ENCODE data around the gene PPP2R1B. TPM values are rescaled to one million over a fixed set of nuclear protein-coding genes. Genes with fewer than 3 reads are reported as not detected.
A peak's percentile ranks its signal among the peaks of the same experiment; 100 is the strongest.

Gene PPP2R1B
- total RNA-seq, 1 experiment from 2014 or later, result 105 TPM

DNA sequence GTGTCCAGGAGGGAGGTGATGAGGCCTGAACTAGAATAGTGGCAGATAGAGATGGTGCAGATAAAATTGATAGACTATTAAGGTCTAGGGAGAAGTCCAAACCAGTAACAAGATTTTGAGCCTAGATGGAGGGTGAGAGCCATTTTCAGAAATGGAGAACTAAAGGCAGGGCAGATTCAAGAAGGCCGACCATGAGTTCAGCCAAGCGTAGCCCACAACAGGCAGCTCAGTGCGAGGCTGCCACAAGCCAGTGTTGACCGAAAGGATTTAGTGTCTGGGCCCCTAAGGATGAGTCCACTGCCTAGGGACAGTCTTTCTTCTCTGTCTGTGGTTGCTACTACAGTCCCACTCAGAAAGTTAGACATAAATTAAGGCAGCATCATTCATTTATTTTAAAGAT is 51.7 kb downstream of the PPP2R1B start:
- Histone ChIP-seq H4K5ac (ENCODE audit: insufficient read length, low read depth, low read length) (no peak overlapping the region), H3K9ac (ENCODE audit: extremely low read depth, insufficient read length, low read length) (no peak overlapping the region), H3K23ac (ENCODE audit: insufficient read length, low read depth, low read length) (no peak overlapping the region), H3K27ac (ENCODE audit: insufficient read length, low read depth, low read length) (no peak overlapping the region), H2AFZ (ENCODE audit: low read length) (no peak overlapping the region), H2BK15ac (ENCODE audit: low read depth, low read length) (no peak overlapping the region), H2BK20ac (ENCODE audit: low read depth, low read length, poor library complexity, severe bottlenecking) (no peak overlapping the region), H2BK5ac (ENCODE audit: insufficient read length, low read length) (no peak overlapping the region), H3K18ac (ENCODE audit: insufficient read length, low read depth, low read length) (no peak overlapping the region), H3K79me2 (ENCODE audit: insufficient read depth, low read length) (no peaks in the 10 kb centered on the region), H4K20me1 (ENCODE audit: control insufficient read depth, insufficient read depth, insufficient read length) (no peaks in the 10 kb centered on the region), H4K91ac (ENCODE audit: insufficient read length, low read depth, low read length) (no peak overlapping the region), H2BK120ac (ENCODE audit: low read depth, low read length, poor library complexity, severe bottlenecking) (no peak overlapping the region), H3T11ph (ENCODE audit: low read length) (no peak overlapping the region), H3K9me3 (ENCODE audit: control insufficient read depth, low read depth, low read length) (no peaks in the 10 kb centered on the region), H3K56ac (ENCODE audit: insufficient read length, low read depth, low read length) (no peak overlapping the region), H2BK12ac (ENCODE audit: insufficient read length, low read depth, low read length) (no peak overlapping the region), H3K23me2 (ENCODE audit: insufficient read length, low read depth, low read length, poor library complexity, severe bottlenecking) (no peaks in the 10 kb centered on the region), H3K4me1 (ENCODE audit: insufficient read depth, low read length) (no peaks in the 10 kb centered on the region), H3K4ac (ENCODE audit: low read depth, low read length) (no peak overlapping the region), H4K8ac (replicated peaks; ENCODE audit: insufficient read length, low read depth, low read length) (no peak overlapping the region), H3K79me1 (ENCODE audit: insufficient read depth, low read depth, low read length, poor library complexity, severe bottlenecking) (no peaks in the 10 kb centered on the region), H3K4me2 (ENCODE audit: insufficient read depth, insufficient read length, low read length) (no peak overlapping the region), H3K27me3 (ENCODE audit: insufficient read depth, low read length) (no peaks in the 10 kb centered on the region), H2AK5ac (ENCODE audit: insufficient read length, low read length) (no peak overlapping the region), H3K14ac (ENCODE audit: insufficient read depth, low read length) (no peak overlapping the region)
- H3K27me3 Mint-ChIP-seq (ENCODE audit: low read depth), result no peaks in the 10 kb centered on the region
- peak overlapping the region in 1 of 3 experiments; percentile 1; a peak in 2 of 7 replicates for H3K27ac Mint-ChIP-seq
- H3K4me3 Mint-ChIP-seq, result no peak overlapping the region
- peaks cover 4 to 19% (median 9%) of the 10 kb centered on the region in 3 experiments; a peak in 5 of 7 replicates for H3K36me3 Mint-ChIP-seq (ENCODE audit: insufficient read depth in 1 of 3, low read depth in 3 of 3)
- WGBS (ENCODE audit: extremely low coverage, insufficient read length, low lambda C conversion rate), result no CpG with 5 or more reads among the region's 4 CpGs
- peaks cover 12 to 15% of the 10 kb centered on the region in 2 experiments for H3K4me1 Mint-ChIP-seq
- DNase-seq, result no peak
- no peaks in the 10 kb centered on the region for H3K9me3 Mint-ChIP-seq
- TF ChIP-seq, protein P1, sequence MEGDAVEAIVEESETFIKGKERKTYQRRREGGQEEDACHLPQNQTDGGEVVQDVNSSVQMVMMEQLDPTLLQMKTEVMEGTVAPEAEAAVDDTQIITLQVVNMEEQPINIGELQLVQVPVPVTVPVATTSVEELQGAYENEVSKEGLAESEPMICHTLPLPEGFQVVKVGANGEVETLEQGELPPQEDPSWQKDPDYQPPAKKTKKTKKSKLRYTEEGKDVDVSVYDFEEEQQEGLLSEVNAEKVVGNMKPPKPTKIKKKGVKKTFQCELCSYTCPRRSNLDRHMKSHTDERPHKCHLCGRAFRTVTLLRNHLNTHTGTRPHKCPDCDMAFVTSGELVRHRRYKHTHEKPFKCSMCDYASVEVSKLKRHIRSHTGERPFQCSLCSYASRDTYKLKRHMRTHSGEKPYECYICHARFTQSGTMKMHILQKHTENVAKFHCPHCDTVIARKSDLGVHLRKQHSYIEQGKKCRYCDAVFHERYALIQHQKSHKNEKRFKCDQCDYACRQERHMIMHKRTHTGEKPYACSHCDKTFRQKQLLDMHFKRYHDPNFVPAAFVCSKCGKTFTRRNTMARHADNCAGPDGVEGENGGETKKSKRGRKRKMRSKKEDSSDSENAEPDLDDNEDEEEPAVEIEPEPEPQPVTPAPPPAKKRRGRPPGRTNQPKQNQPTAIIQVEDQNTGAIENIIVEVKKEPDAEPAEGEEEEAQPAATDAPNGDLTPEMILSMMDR (conservative IDR thresholded peaks at IDR 0.05), result no peak
